Stomach (tissue), 4 donors: ENCODE data around the gene COG7.

Experiments used
- CTCF ChIP-seq, 7 experiments: fragments of 450-650 bp in 4 of 7; fragments of 200-600 bp in 3 of 7; sonication (generic) in 3 of 7; IDR thresholded peaks; one replicate each; pipeline ENCODE4 v1.5.1; 2016 to 2019; ENCODE audit warnings: antibody characterized with exemption in 7 of 7, control low read depth in 2 of 7, mild to moderate bottlenecking in 1 of 7
- EP300 ChIP-seq: sonication (generic); formaldehyde crosslinking; IDR thresholded peaks from one replicate; pipeline ENCODE4 v1.6.1; 2017; ENCODE audit warnings: antibody characterized with exemption
- POLR2A ChIP-seq, 4 donors: fragments of 450-650 bp; IDR thresholded peaks; one replicate each; pipeline ENCODE4 v1.6.1; 2016; ENCODE audit warnings: antibody characterized with exemption in 4 of 4, control low read depth in 2 of 4, mild to moderate bottlenecking in 1 of 4, moderate library complexity in 1 of 4
- POLR2AphosphoS5 ChIP-seq, 3 donors: sonication (generic); formaldehyde crosslinking; IDR thresholded peaks; one replicate each; pipeline ENCODE4 v1.6.1; 2016; ENCODE audit warnings: antibody characterized with exemption in 3 of 3

GRCh38 chr16:23482778-23483177 is 29.8 kb upstream of the COG7 start:
- TF ChIP-seq CTCF (IDR thresholded peaks at IDR 0.05) (no peak), EP300 (no peak), POLR2AphosphoS5 (IDR thresholded peaks at IDR 0.05) (no peak), POLR2A (IDR thresholded peaks at IDR 0.05) (no peak)
